Ectodermal cell (in vitro differentiated cells): Measurements from ENCODE around the gene HAPLN2. TPM values are rescaled to one million over a fixed set of nuclear protein-coding genes. Genes with fewer than 3 reads are reported as not detected.

Experiments
- H3K27ac ChIP-seq: 2 replicates; pipeline ENCODE4 v1.7.0; 2013; ENCODE audit warnings: mild to moderate bottlenecking, low read depth, low read length; ENCODE audit not compliant: insufficient read depth, poor library complexity, severe bottlenecking
- H3K27me3 ChIP-seq: 2 replicates; pipeline ENCODE4 v1.7.0; 2013; ENCODE audit warnings: mild to moderate bottlenecking, low read length; ENCODE audit not compliant: insufficient read depth, control insufficient read depth, poor library complexity, severe bottlenecking
- H3K36me3 ChIP-seq: one replicate; pipeline ENCODE4 v1.7.0; 2013; ENCODE audit warnings: low read length; ENCODE audit not compliant: control insufficient read depth, insufficient read depth
- H3K4me1 ChIP-seq: one replicate; pipeline ENCODE4 v1.7.0; 2013; ENCODE audit warnings: low read length; ENCODE audit not compliant: control insufficient read depth, insufficient read depth
- H3K4me3 ChIP-seq: 2 replicates; pipeline ENCODE4 v1.7.0; 2013; ENCODE audit warnings: low read depth, low read length, control low read depth; ENCODE audit not compliant: insufficient read depth
- H3K9me3 ChIP-seq: 2 replicates; pipeline ENCODE4 v1.7.0; 2013; ENCODE audit warnings: mild to moderate bottlenecking, low read length, moderate library complexity; ENCODE audit not compliant: control insufficient read depth
- WGBS, 2 experiments: methylation state at CpG; one replicate each; pipeline ENCODE4 v1.1.7; 2013; ENCODE audit warnings: missing lambda C conversion rate in 2 of 2; 5-methylcytosine and 5-hydroxymethylcytosine counted together
- polyA plus RNA-seq, 4 experiments: library from polyadenylated mRNA; stranded (reverse); fragments of 50-300 nt; gene quantifications; one replicate each; pipeline ENCODE4 v1.2.3, GENCODE V29; 2013

The HAPLN2 gene
- 0.50 TPM for polyA plus RNA-seq (2013, experiment 1 of 4)
- 0.91 TPM for polyA plus RNA-seq (2013, experiment 2 of 4)
- polyA plus RNA-seq (2013, experiment 3 of 4) = 0.91 TPM
- polyA plus RNA-seq (2013, experiment 4 of 4) = 0.77 TPM

- Histone ChIP-seq H3K27ac (no peak within 1 kb of the TSS), H3K36me3 (no peaks in the 10 kb centered on the region), H3K4me1 (no peaks in the 10 kb centered on the region), H3K9me3 (no peaks in the 10 kb centered on the region), H3K27me3 (peaks cover 58% of the 10 kb centered on the region), H3K4me3 (no peak within 1 kb of the TSS)
- 7 to 10% methylated on average over 7 of the region's 7 CpGs for WGBS, 2 experiments
These were observed at the start of gene HAPLN2 for GRCh38 chr1:156618853-156619581. Gene HAPLN2, plus strand, starts transcription at chr1:156619415. Its CDS starts 4,076 bp downstream, at chr1:156623491.

- Histone ChIP-seq H3K36me3 (no peaks in the 10 kb centered on the region), H3K9me3 (no peaks in the 10 kb centered on the region), H3K4me1 (peaks cover 7% of the 10 kb centered on the region), H3K4me3 (peak overlapping the region; percentile 84), H3K27ac (no peak overlapping the region), H3K27me3 (no peaks in the 10 kb centered on the region)
- 81 to 83% methylated on average over 3 to 4 of the region's 4 CpGs for WGBS, 2 experiments
These were observed 47.9 kb upstream of the HAPLN2 start for GRCh38 chr1:156571261-156571852.

GRCh38 chr1:156571919-156572662 lies 47.1 kb upstream of the HAPLN2 start, which contains the start of gene IQGAP3:
Gene IQGAP3, minus strand, starts transcription at chr1:156572565. Its CDS starts 36 bp downstream, at chr1:156572529.
- peaks cover 7% of the 10 kb centered on the region for H3K4me1 ChIP-seq
- H3K4me3 ChIP-seq = peak within 1 kb of the TSS; percentile 84
- H3K27ac ChIP-seq = no peak within 1 kb of the TSS
- H3K36me3 ChIP-seq = no peaks in the 10 kb centered on the region
- H3K9me3 ChIP-seq = no peaks in the 10 kb centered on the region
- H3K27me3 ChIP-seq = no peaks in the 10 kb centered on the region
- WGBS, 2 experiments = 0% methylated on average over 38 of the region's 38 CpGs

GRCh38 chr1:156572663-156573018 lies 46.6 kb upstream of the HAPLN2 start:
- Histone ChIP-seq H3K4me3 (peak overlapping the region; percentile 84), H3K9me3 (no peaks in the 10 kb centered on the region), H3K4me1 (peaks cover 7% of the 10 kb centered on the region), H3K36me3 (no peaks in the 10 kb centered on the region), H3K27me3 (no peaks in the 10 kb centered on the region), H3K27ac (no peak overlapping the region)
- WGBS, 2 experiments = 47 to 48% methylated on average over 10 of the region's 10 CpGs

GRCh38 chr1:156574039-156574633 lies 45.1 kb upstream of the HAPLN2 start:
- Histone ChIP-seq H3K4me3 (no peak overlapping the region), H3K4me1 (peaks cover 7% of the 10 kb centered on the region), H3K27me3 (no peaks in the 10 kb centered on the region), H3K36me3 (no peaks in the 10 kb centered on the region), H3K9me3 (no peaks in the 10 kb centered on the region), H3K27ac (no peak overlapping the region)
- WGBS, 2 experiments = 81 to 84% methylated on average over 1 to 2 of the region's 2 CpGs

GRCh38 chr1:156577550-156577949 lies 41.7 kb upstream of the HAPLN2 start:
- H3K4me1 ChIP-seq = no peaks in the 10 kb centered on the region
- 86 to 90% methylated on average over 3 of the region's 3 CpGs for WGBS, 2 experiments
- H3K27ac ChIP-seq = no peak overlapping the region
- H3K27me3 ChIP-seq = no peaks in the 10 kb centered on the region
- H3K9me3 ChIP-seq = no peaks in the 10 kb centered on the region
- no peaks in the 10 kb centered on the region for H3K36me3 ChIP-seq
- H3K4me3 ChIP-seq = no peak overlapping the region

- H3K4me3 ChIP-seq = no peak overlapping the region
- WGBS, 2 experiments = 51 to 56% methylated on average over 6 of the region's 7 CpGs
- no peaks in the 10 kb centered on the region for H3K9me3 ChIP-seq
- no peaks in the 10 kb centered on the region for H3K27me3 ChIP-seq
- H3K4me1 ChIP-seq = no peaks in the 10 kb centered on the region
- H3K36me3 ChIP-seq = no peaks in the 10 kb centered on the region
- no peak overlapping the region for H3K27ac ChIP-seq
These were observed 41.2 kb upstream of the HAPLN2 start for GRCh38 chr1:156578055-156578454.

- Histone ChIP-seq H3K36me3 (no peaks in the 10 kb centered on the region), H3K27ac (no peak within 1 kb of the TSS), H3K4me1 (no peaks in the 10 kb centered on the region), H3K27me3 (no peaks in the 10 kb centered on the region), H3K4me3 (no peak within 1 kb of the TSS), H3K9me3 (no peaks in the 10 kb centered on the region)
- 88 to 89% methylated on average over 5 of the region's 5 CpGs for WGBS, 2 experiments
These were observed 39.7 kb upstream of the HAPLN2 start, which contains the start of gene TTC24 for GRCh38 chr1:156579472-156579871. Gene TTC24, plus strand, starts transcription at chr1:156579723. Its CDS starts 1,642 bp downstream, at chr1:156581365.

GRCh38 chr1:156581661-156582387 lies 37.4 kb upstream of the HAPLN2 start:
- no peaks in the 10 kb centered on the region for H3K36me3 ChIP-seq
- no peaks in the 10 kb centered on the region for H3K9me3 ChIP-seq
- H3K4me3 ChIP-seq = no peak overlapping the region
- 91 to 94% methylated on average over 21 of the region's 21 CpGs for WGBS, 2 experiments
- H3K27me3 ChIP-seq = no peaks in the 10 kb centered on the region
- no peaks in the 10 kb centered on the region for H3K4me1 ChIP-seq
- H3K27ac ChIP-seq = no peak overlapping the region
